ENCODE data around the gene SECISBP2.

- no peak for TF ChIP-seq CTCF (conservative IDR thresholded peaks at IDR 0.05 in 1 of 2, IDR thresholded peaks at IDR 0.05 in 1 of 2; ENCODE audit: extremely low read depth in 1 of 2, insufficient read depth in 1 of 2, low read depth in 1 of 2, low read length in 2 of 2)
- TF ChIP-seq EZH2 (IDR thresholded peaks at IDR 0.05; ENCODE audit: borderline replicate concordance, low read length) = no peak
Measured at GRCh38 chr9:89384783-89385182, 66.5 kb downstream of the SECISBP2 start.
